Fibroblast of skin of left biceps (primary cell): ENCODE data around the gene POT1.

Experiments
- DNase-seq, 2 experiments: peaks; one replicate each; pipeline ENCODE4 v3.0.0-alpha.2; 2013; ENCODE audit warnings: low read depth in 2 of 2

The POT1 gene

GRCh38 chr7:124773339-124773738, 156.3 kb downstream of the POT1 start:
- no peak for DNase-seq
